Measurements from ENCODE around the gene NRXN3.

Gene NRXN3

GRCh38 chr14:78450669-78451318 is 280.6 kb downstream of the NRXN3 start:
- no peak overlapping the region for H3K4me3 Mint-ChIP-seq
- H3K27me3 Mint-ChIP-seq (ENCODE audit: low read depth): peaks cover 4% of the 10 kb centered on the region
- no peaks in the 10 kb centered on the region for H3K9me3 Mint-ChIP-seq
- no peaks in the 10 kb centered on the region for H3K4me1 Mint-ChIP-seq
- no peak for TF ChIP-seq CTCF (IDR thresholded peaks at IDR 0.05; ENCODE audit: unreplicated experiment in 3 of 3)
- no peak overlapping the region for H3K27ac Mint-ChIP-seq
- no peaks in the 10 kb centered on the region for H3K36me3 Mint-ChIP-seq (ENCODE audit: low read depth)

DNA sequence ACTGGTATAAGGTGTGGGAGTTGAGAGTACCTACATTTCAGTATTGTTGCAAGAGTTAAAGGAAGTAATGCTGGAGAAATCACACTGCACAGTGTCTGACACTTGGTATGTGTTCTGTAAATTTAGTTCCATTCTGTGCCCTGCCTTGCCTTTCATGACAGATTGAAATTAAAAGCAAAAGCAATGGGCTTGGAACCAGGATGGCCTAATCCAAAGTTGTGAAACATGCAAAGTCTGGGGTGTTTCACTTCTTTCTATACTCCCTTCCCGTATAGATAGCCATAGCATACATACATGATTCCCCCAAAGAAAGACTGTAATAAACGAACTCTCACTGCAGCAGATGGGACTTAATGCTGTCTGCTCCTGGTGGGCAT is 281.1 kb downstream of the NRXN3 start:
- Mint-ChIP-seq H3K36me3 (ENCODE audit: low read depth) (no peaks in the 10 kb centered on the region), H3K27me3 (ENCODE audit: low read depth) (peaks cover 5% of the 10 kb centered on the region), H3K9me3 (no peaks in the 10 kb centered on the region), H3K4me3 (no peak overlapping the region), H3K27ac (no peak overlapping the region), H3K4me1 (no peaks in the 10 kb centered on the region)
- no peak for TF ChIP-seq CTCF (IDR thresholded peaks at IDR 0.05; ENCODE audit: unreplicated experiment in 3 of 3)

GRCh38 chr14:78455896-78456435 is 285.8 kb downstream of the NRXN3 start:
- Mint-ChIP-seq H3K9me3 (no peaks in the 10 kb centered on the region), H3K4me1 (no peaks in the 10 kb centered on the region), H3K27me3 (ENCODE audit: low read depth) (peaks cover 14% of the 10 kb centered on the region), H3K4me3 (no peak overlapping the region), H3K36me3 (ENCODE audit: low read depth) (no peaks in the 10 kb centered on the region), H3K27ac (no peak overlapping the region)
- TF ChIP-seq CTCF (IDR thresholded peaks at IDR 0.05; ENCODE audit: unreplicated experiment in 3 of 3): no peak

- Mint-ChIP-seq H3K4me3 (no peak overlapping the region), H3K36me3 (ENCODE audit: low read depth) (no peaks in the 10 kb centered on the region), H3K27me3 (ENCODE audit: low read depth) (peaks cover 3% of the 10 kb centered on the region), H3K27ac (no peak overlapping the region), H3K4me1 (no peaks in the 10 kb centered on the region), H3K9me3 (no peaks in the 10 kb centered on the region)
- TF ChIP-seq CTCF (IDR thresholded peaks at IDR 0.05; ENCODE audit: unreplicated experiment in 3 of 3): no peak
Measured at GRCh38 chr14:78469947-78470346, 299.8 kb downstream of the NRXN3 start.

DNA sequence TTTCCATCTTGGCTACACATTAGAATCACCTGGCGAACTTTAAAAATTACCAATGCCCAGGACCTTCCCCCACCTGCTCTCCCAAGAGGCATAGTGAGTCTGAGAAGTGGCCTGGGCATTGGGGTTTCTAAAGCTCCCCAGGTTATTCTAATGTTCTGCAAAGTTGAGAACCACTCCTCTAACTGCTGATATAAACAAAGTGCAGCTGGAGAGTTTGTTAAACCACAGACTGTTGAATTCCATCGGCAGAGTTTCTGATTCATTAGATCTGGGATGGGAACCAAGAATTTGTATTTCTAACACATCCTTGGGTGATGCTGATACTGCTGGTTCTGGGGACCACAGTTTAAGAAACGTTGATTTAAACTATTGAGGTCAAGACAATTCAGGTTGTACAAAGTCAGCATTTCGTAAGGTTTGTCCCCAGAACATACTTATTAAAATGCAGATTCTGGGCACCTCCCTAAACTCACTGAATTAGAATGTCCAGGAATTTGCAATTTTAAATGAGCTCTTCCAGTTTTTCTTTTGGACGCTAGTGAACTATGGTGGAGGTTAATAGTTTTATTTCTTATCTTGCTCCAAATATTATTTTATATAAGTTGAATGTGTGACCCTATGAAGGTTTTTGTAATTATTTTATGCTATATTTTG is 309.1 kb downstream of the NRXN3 start:
- H3K36me3 Mint-ChIP-seq (ENCODE audit: low read depth): no peaks in the 10 kb centered on the region
- H3K9me3 Mint-ChIP-seq: no peaks in the 10 kb centered on the region
- no peak for TF ChIP-seq CTCF (IDR thresholded peaks at IDR 0.05; ENCODE audit: unreplicated experiment in 3 of 3)
- peaks cover 11% of the 10 kb centered on the region for H3K27me3 Mint-ChIP-seq (ENCODE audit: low read depth)
- H3K27ac Mint-ChIP-seq: no peak overlapping the region
- no peak overlapping the region for H3K4me3 Mint-ChIP-seq
- H3K4me1 Mint-ChIP-seq: no peaks in the 10 kb centered on the region

- H3K27me3 Mint-ChIP-seq (ENCODE audit: low read depth): peaks cover 11% of the 10 kb centered on the region
- no peak for TF ChIP-seq CTCF (IDR thresholded peaks at IDR 0.05; ENCODE audit: unreplicated experiment in 3 of 3)
- H3K27ac Mint-ChIP-seq: no peak overlapping the region
- H3K9me3 Mint-ChIP-seq: no peaks in the 10 kb centered on the region
- no peaks in the 10 kb centered on the region for H3K4me1 Mint-ChIP-seq
- H3K4me3 Mint-ChIP-seq: no peak overlapping the region
- no peaks in the 10 kb centered on the region for H3K36me3 Mint-ChIP-seq (ENCODE audit: low read depth)
Measured at GRCh38 chr14:78484028-78484427, 313.9 kb downstream of the NRXN3 start.
